ENCODE data around the gene TMPO.
"Not testable (repeated sequence)": the region's sequence is repeated elsewhere in the genome, so short reads cannot be mapped to it uniquely, and the experiment has no call there.

Gene TMPO

GRCh38 chr12:98490501-98491453 is 24.6 kb upstream of the TMPO start:
- peak; percentile 88 for DNase-seq
- Mint-ChIP-seq H3K4me3 (peak overlapping the region; percentile 31), H3K4me1 (peaks cover 13% of the 10 kb centered on the region), H3K36me3 (no peaks in the 10 kb centered on the region), H3K27me3 (peaks cover 17% of the 10 kb centered on the region), H3K9me3 (no peaks in the 10 kb centered on the region), H3K27ac (peak overlapping the region; percentile 93)
- CTCF ChIA-PET: interaction anchor here (0.7 to 2.6 kb wide), 21 partner anchors 10 to 423 kb away, joined by 3 to 17 read pairs (median 4); partner anchors contain the start of gene TMPO

GRCh38 chr12:98492580-98493140 is 22.7 kb upstream of the TMPO start:
- no peak overlapping the region for H3K4me3 Mint-ChIP-seq
- H3K9me3 Mint-ChIP-seq: no peaks in the 10 kb centered on the region
- peaks cover 7% of the 10 kb centered on the region for H3K27me3 Mint-ChIP-seq
- peaks cover 13% of the 10 kb centered on the region for H3K4me1 Mint-ChIP-seq
- no peaks in the 10 kb centered on the region for H3K36me3 Mint-ChIP-seq
- CTCF ChIA-PET: interaction anchor here (0.6 to 2.6 kb wide), 7 partner anchors 8 to 1864 kb away, joined by 3 to 17 read pairs (median 6); partner anchors contain the start of gene TMPO
- H3K27ac Mint-ChIP-seq: no peak overlapping the region
- no peak for DNase-seq

GRCh38 chr12:98501266-98501629 is 14.1 kb upstream of the TMPO start:
- H3K36me3 Mint-ChIP-seq, DNase-seq, H3K9me3 Mint-ChIP-seq: not testable (repeated sequence)
- peaks cover 22% of the 10 kb centered on the region for H3K27me3 Mint-ChIP-seq
- peak overlapping the region; percentile 10 for H3K4me3 Mint-ChIP-seq
- peak overlapping the region; percentile 42 for H3K27ac Mint-ChIP-seq
- CTCF ChIA-PET: interaction anchor here (0.9 kb wide), 1 partner anchor 9 kb away, joined by 6 read pairs; no protein-coding TSS in a partner anchor
- peaks cover 35% of the 10 kb centered on the region for H3K4me1 Mint-ChIP-seq

DNA sequence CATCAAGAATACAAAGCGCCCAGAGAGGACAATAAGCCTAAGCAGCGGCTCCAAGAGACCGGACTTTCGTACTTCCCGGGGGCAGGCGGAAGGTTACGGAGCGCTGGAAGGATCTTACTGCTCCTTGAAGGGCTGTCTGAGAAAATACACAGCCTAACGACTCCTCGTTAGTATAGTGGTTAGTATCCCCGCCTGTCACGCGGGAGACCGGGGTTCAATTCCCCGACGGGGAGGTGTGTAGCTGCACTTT is 12.1 kb upstream of the TMPO start:
- DNase-seq: peak; percentile 88
- peaks cover 10% of the 10 kb centered on the region for H3K36me3 Mint-ChIP-seq
- peaks cover 3% of the 10 kb centered on the region for H3K9me3 Mint-ChIP-seq
- peaks cover 22% of the 10 kb centered on the region for H3K27me3 Mint-ChIP-seq
- CTCF ChIA-PET: interaction anchor here (0.9 kb wide), 1 partner anchor 12 kb away, joined by 4 read pairs; no protein-coding TSS in a partner anchor
- H3K4me3 Mint-ChIP-seq: peak overlapping the region; percentile 91
- H3K4me1 Mint-ChIP-seq: peaks cover 31% of the 10 kb centered on the region
- H3K27ac Mint-ChIP-seq: peak overlapping the region; percentile 100

- Mint-ChIP-seq H3K4me3 (peak overlapping the region; percentile 91), H3K27ac (peak overlapping the region; percentile 100), H3K4me1 (peaks cover 28% of the 10 kb centered on the region), H3K9me3 (peaks cover 2% of the 10 kb centered on the region), H3K36me3 (peaks cover 10% of the 10 kb centered on the region), H3K27me3 (peaks cover 22% of the 10 kb centered on the region)
- CTCF ChIA-PET: interaction anchor here (0.9 kb wide), 1 partner anchor 12 kb away, joined by 4 read pairs; no protein-coding TSS in a partner anchor
- DNase-seq: peak; percentile 95
Measured at GRCh38 chr12:98503592-98504367, 11.6 kb upstream of the TMPO start.

- CTCF ChIA-PET: interaction anchor here (1.0 kb wide), 1 partner anchor 12 kb away, joined by 4 read pairs; the partner anchor contains the start of gene TMPO
- peak overlapping the region; percentile 91 for H3K4me3 Mint-ChIP-seq
Measured at GRCh38 chr12:98504368-98504617, 11.1 kb upstream of the TMPO start.

DNA sequence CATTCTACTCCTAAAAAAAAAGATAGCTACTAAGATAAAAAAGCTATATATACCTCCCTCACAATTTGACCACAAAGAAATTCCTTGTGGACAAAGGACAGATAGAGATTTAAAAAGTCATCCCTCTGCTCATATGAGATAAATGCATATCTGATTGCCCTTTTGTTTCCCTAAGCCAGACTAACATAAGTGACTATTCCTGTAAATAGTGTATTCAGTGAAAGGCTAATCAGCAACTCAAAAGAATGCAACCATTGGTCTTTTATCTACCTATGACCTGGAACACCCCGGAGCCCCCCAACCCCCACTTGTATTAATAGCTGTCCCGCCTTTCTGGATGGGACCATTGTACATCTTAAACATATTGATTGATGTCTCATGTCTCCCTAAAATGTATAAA is 6.3 kb upstream of the TMPO start:
- CTCF ChIA-PET: interaction anchor here (1.2 kb wide), 1 partner anchor 17 kb away, joined by 3 read pairs; no protein-coding TSS in a partner anchor
- Mint-ChIP-seq H3K9me3 (peaks cover under 1% of the 10 kb centered on the region), H3K27ac (no peak overlapping the region), H3K36me3 (peaks cover 16% of the 10 kb centered on the region), H3K27me3 (peaks cover 2% of the 10 kb centered on the region), H3K4me1 (peaks cover 32% of the 10 kb centered on the region), H3K4me3 (no peak overlapping the region)
- no peak for DNase-seq

More at GRCh38 chr12:98504368-98504617, 11.1 kb upstream of the TMPO start:
- peaks cover 28% of the 10 kb centered on the region for H3K4me1 Mint-ChIP-seq
- peaks cover 10% of the 10 kb centered on the region for H3K36me3 Mint-ChIP-seq
- DNase-seq: no peak
- peaks cover 22% of the 10 kb centered on the region for H3K27me3 Mint-ChIP-seq
- H3K27ac Mint-ChIP-seq: peak overlapping the region; percentile 100
- peaks cover 2% of the 10 kb centered on the region for H3K9me3 Mint-ChIP-seq

DNA sequence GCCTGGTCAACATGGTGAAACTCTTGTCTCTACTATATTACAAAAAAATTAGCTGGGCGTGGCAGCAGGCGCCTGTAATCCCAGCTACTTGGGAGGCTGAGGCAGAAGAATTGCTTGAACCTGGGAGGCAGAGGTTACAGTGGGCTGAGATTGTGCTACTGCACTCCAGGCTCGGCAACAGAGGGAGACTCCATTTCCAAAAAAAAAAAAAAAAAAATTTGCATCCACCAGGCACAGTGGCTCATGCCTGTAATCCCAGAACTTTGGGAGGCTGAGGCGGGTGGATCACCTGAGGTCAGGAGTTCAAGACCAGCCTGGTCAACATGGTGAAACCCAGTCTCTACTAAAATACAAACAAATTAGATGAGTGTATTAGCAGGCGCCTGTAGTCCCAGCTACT is 3.6 kb upstream of the TMPO start:
- not testable (repeated sequence) for DNase-seq, H3K27ac Mint-ChIP-seq, H3K4me3 Mint-ChIP-seq, H3K9me3 Mint-ChIP-seq, H3K27me3 Mint-ChIP-seq
- H3K36me3 Mint-ChIP-seq: peaks cover 20% of the 10 kb centered on the region
- CTCF ChIA-PET: interaction anchor here (0.7 kb wide), 1 partner anchor 142 kb away, joined by 3 read pairs; no protein-coding TSS in a partner anchor
- peaks cover 22% of the 10 kb centered on the region for H3K4me1 Mint-ChIP-seq

DNA sequence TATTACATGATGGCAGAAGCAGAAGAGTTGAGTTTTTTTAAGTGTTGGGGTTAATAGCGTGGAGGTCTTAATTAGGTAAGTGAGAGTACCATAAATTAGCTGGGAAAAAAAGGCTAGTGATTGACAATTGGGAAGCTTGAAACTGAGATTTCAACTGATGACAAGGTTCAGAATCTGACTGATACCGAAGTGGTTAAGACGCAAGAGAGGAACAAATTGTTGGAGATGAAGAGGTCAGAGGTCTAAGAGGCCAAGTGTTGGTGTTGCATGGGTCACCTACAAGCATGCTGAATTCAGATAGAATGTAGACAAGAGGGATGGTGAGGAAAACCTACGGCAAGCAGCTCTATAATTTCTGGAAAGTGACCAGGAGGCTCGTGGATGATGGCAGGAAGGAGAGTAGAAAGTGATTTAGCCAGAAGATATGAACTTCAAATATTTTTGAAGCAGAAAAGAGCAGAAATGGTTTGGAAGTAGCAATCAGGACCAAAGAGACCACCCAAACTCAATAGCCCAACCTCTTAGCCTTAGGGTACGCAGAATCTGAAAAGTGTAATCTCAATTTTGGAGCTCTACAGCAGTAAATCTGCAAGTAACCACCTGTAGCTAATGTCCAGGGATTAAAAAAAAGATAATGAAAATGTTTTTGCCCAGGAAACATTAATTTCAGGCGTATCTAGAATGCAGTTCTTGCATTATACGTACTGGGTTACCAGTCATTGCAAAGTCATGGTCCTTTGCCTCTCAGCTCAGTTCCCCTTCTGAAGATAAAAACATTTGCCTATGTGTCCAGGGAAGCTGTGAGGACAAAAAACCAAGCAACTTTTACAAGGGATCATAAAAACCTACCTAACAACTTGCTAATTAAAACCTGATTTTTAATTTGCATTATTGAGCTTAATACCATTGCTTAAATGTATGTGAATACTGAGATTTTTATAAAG is 1.7 kb upstream of the TMPO start:
- H3K9me3 Mint-ChIP-seq: no peaks in the 10 kb centered on the region
- peaks cover 3% of the 10 kb centered on the region for H3K27me3 Mint-ChIP-seq
- H3K36me3 Mint-ChIP-seq: peaks cover 34% of the 10 kb centered on the region

GRCh38 chr12:98514982-98515286 is 456 bp upstream of the TMPO start:
- DNase-seq: no peak
- Mint-ChIP-seq H3K4me1 (peaks cover 41% of the 10 kb centered on the region), H3K36me3 (peaks cover 39% of the 10 kb centered on the region), H3K4me3 (peak overlapping the region; percentile 98), H3K27me3 (peaks cover 3% of the 10 kb centered on the region), H3K9me3 (no peaks in the 10 kb centered on the region), H3K27ac (peak overlapping the region; percentile 100)
- CTCF ChIA-PET: interaction anchor here (0.7 to 2.5 kb wide), 3 partner anchors 23 to 109 kb away, joined by 3 to 17 read pairs (median 3); no protein-coding TSS in a partner anchor

More for the DNA sequence above, 1.7 kb upstream of the TMPO start:
- H3K27ac Mint-ChIP-seq: peak overlapping the region; percentile 100
- peaks cover 32% of the 10 kb centered on the region for H3K4me1 Mint-ChIP-seq
- CTCF ChIA-PET: interaction anchor here (0.5 to 1.4 kb wide), 6 partner anchors 8 to 1713 kb away, joined by 3 to 6 read pairs (median 4); no protein-coding TSS in a partner anchor
- DNase-seq: no peak
- H3K4me3 Mint-ChIP-seq: peak overlapping the region; percentile 98

DNA sequence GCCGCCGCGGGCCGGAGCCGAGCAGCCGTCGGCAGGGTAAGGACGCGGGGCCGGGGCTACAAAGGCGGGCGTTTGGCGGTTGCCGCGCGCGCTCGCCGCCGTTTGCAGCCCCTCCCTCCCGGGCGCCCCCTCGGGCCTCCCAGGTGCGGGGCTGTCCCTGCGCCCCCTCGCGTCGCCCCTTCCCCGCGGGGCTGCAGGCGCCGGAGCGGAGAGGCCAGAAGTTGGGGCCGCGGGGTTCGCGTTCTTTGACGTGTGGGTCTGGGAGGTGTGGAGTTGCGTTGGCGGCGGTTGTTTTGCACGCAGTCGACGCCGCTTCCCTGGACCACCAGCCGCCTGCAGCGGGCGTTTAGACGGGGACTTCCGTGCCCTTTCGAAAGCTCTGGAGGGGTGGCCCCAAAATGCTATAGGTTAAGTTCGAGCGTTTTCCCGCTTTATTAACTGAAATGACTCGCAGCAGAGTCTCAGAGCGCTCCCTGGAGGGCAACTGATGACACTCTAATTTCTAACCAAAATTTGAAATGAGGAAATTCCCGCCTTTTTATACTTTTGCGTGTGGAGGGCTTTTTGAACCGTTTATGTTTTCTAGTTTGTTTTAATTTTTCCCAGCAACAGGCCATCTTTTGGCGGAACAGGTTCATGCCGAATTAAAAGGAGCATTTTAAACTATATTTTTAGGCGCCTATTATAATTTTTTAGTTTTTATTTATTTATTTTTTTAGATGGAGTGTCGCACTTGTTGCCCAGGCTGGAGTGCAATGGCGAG is 902 bp downstream of the TMPO start:
- CTCF ChIA-PET: interaction anchor here (0.7 to 2.5 kb wide), 6 partner anchors 10 to 79 kb away, joined by 3 to 17 read pairs (median 4); no protein-coding TSS in a partner anchor
- DNase-seq: peak; percentile 91
- no peaks in the 10 kb centered on the region for H3K9me3 Mint-ChIP-seq
- H3K4me1 Mint-ChIP-seq: peaks cover 51% of the 10 kb centered on the region
- H3K36me3 Mint-ChIP-seq: peaks cover 45% of the 10 kb centered on the region
- H3K27me3 Mint-ChIP-seq: peaks cover 3% of the 10 kb centered on the region
- peak overlapping the region; percentile 100 for H3K4me3 Mint-ChIP-seq
- H3K27ac Mint-ChIP-seq: peak overlapping the region; percentile 100

DNA sequence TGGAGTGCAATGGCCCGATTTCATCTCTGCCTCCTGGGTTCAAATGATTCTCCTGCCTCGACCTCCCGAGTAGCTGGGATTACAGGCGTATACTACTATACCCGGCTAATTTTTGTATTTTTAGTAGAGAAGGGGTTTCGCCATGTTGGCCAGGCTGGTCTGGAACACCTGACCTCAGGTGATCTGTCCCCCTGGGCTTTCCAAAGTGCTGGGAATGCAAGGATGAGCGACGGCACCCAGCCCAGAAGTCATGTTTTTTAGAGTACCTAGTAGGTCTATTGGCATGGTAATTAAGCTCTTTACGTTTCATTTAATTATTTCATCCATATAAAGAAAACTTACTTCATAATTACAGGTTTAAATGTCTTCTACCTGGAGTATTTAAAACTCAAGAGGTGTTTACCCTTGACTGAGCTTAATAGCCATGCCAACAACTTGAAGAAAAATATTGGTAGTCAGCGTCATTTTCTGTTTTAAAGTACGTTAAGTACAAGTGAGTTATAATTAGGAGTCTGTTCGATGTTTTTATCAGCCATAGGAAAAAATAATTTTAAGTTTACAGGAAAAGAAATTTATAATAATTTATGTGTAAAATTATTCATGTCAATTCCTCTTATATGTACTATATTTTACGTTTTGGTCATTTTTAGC is 4.0 kb downstream of the TMPO start:
- Mint-ChIP-seq H3K27me3 (peaks cover 3% of the 10 kb centered on the region), H3K27ac (peak overlapping the region; percentile 79), H3K4me1 (peaks cover 60% of the 10 kb centered on the region), H3K9me3 (no peaks in the 10 kb centered on the region), H3K4me3 (peak overlapping the region; percentile 100), H3K36me3 (peaks cover 54% of the 10 kb centered on the region)
- CTCF ChIA-PET: interaction anchor here (0.6 to 1.3 kb wide), 3 partner anchors 13 to 29 kb away, joined by 3 read pairs; no protein-coding TSS in a partner anchor
- DNase-seq: no peak

Measured in activated naive CD4-positive, alpha-beta T cell treated with anti-CD3 and anti-CD28 coated beads, Interleukin-2, amount 10 ng/mL, durations not matched to agents 7 days and 5 days (primary cell).